ENCODE results near the gene ATRX. TPM values are rescaled to one million over a fixed set of nuclear protein-coding genes. Genes with fewer than 3 reads are reported as not detected.

Gene ATRX
- total and polyA plus RNA-seq, 2 experiments from 2014 or later, result 41.4 to 72.1 TPM

DNA sequence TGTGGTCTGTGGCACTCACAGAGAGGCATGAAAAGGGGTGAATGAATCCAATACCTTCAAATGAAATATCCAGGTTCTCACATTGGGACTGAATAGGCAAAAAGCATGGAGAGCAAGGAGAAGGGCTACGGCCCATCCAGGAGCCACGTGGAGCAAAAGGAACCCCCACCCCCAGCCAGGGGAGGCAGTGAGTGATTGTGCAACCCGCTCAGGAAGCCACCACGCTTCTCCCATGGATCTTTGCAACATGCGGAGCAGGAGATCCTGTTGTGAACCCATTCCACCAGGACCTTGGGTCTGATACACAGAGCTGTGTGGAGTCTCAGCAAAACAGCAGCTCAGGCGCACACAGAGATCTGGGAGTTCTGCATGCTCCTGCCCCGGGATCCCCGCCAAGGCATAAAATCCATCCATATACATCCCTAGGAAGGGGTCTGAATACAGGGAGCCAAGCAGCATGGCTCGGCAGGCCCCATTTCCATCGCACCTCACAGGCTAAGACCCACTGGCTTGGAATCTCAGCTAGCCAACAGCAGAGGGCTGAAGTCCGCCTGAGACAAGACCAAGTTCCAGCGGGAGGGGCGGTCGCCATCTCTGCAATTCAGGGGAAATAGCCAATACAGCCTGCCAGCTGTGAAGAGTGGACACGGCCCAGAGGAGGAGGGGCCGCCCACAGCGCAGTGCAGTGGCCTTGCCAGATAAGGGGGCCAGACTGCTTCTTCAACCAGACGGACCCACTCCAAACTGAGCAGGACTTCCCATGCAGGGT, 258.6 kb downstream of the ATRX start:
- no peak overlapping the region for H3K4me2 ChIP-seq
- H2AFZ ChIP-seq, result no peak overlapping the region
- 85% methylated on average over 18 of the region's 18 CpGs for WGBS (ENCODE audit: low lambda C conversion rate, missing lambda C conversion rate)
- no peaks in the 10 kb centered on the region for H3K27me3 ChIP-seq
- H3K9me2 ChIP-seq (replicated peaks; ENCODE audit: insufficient read depth), result no peaks in the 10 kb centered on the region
- no peaks in the 10 kb centered on the region for H3K9me3 ChIP-seq (ENCODE audit: low read depth)
- no peak overlapping the region for H3K27ac ChIP-seq
- H3K36me3 ChIP-seq (replicated peaks; ENCODE audit: insufficient read depth, low read depth), result no peaks in the 10 kb centered on the region
- H3K4me3 ChIP-seq, result no peak overlapping the region
- no peaks in the 10 kb centered on the region for H4K20me1 ChIP-seq (ENCODE audit: insufficient read depth, poor library complexity, severe bottlenecking)
- DNase-seq (ENCODE audit: low spot score), result no peak
- H3K4me1 ChIP-seq (ENCODE audit: insufficient read depth), result no peaks in the 10 kb centered on the region
- no peaks in the 10 kb centered on the region for H3K79me2 ChIP-seq
- TF ChIP-seq, protein P1, sequence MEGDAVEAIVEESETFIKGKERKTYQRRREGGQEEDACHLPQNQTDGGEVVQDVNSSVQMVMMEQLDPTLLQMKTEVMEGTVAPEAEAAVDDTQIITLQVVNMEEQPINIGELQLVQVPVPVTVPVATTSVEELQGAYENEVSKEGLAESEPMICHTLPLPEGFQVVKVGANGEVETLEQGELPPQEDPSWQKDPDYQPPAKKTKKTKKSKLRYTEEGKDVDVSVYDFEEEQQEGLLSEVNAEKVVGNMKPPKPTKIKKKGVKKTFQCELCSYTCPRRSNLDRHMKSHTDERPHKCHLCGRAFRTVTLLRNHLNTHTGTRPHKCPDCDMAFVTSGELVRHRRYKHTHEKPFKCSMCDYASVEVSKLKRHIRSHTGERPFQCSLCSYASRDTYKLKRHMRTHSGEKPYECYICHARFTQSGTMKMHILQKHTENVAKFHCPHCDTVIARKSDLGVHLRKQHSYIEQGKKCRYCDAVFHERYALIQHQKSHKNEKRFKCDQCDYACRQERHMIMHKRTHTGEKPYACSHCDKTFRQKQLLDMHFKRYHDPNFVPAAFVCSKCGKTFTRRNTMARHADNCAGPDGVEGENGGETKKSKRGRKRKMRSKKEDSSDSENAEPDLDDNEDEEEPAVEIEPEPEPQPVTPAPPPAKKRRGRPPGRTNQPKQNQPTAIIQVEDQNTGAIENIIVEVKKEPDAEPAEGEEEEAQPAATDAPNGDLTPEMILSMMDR (IDR thresholded peaks at IDR 0.05; ENCODE audit: poor library complexity), result no peak
- TF ChIP-seq EZH2phosphoT487 (IDR thresholded peaks at IDR 0.05; ENCODE audit: low read depth, severe bottlenecking, unreplicated experiment) (no peak), EZH2 (IDR thresholded peaks at IDR 0.05; ENCODE audit: borderline replicate concordance) (no peak)

DNA sequence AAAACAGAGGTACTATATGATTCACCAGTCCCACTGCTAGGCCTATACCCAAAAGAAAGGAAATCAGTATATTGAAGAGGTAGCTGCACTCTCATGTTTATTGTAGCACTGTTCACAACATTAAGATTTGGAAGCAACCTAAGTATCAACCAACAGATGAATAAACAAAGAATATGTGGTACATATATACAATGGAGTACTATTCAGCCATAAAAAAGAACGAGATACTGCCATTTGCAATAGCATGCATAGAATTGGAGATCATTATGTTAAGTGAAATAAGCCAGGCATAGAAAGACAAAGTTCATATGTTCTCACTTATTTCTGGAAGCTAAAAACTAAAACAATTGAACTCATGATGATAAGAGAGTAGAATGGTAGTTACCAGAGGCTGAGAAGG, 266.3 kb downstream of the ATRX start:
- no peak overlapping the region for H3K4me3 ChIP-seq
- DNase-seq (ENCODE audit: low spot score), result no peak
- H3K4me2 ChIP-seq, result no peak overlapping the region
- H3K9me2 ChIP-seq (replicated peaks; ENCODE audit: insufficient read depth), result no peaks in the 10 kb centered on the region
- H3K27ac ChIP-seq, result no peak overlapping the region
- no peaks in the 10 kb centered on the region for H3K36me3 ChIP-seq (replicated peaks; ENCODE audit: insufficient read depth, low read depth)
- no peaks in the 10 kb centered on the region for H3K79me2 ChIP-seq
- no peaks in the 10 kb centered on the region for H4K20me1 ChIP-seq (ENCODE audit: insufficient read depth, poor library complexity, severe bottlenecking)
- H2AFZ ChIP-seq, result no peak overlapping the region
- no peaks in the 10 kb centered on the region for H3K9me3 ChIP-seq (ENCODE audit: low read depth)
- 52% methylated on average over 1 of the region's 1 CpG for WGBS (ENCODE audit: low lambda C conversion rate, missing lambda C conversion rate)
- no peaks in the 10 kb centered on the region for H3K27me3 ChIP-seq
- no peaks in the 10 kb centered on the region for H3K4me1 ChIP-seq (ENCODE audit: insufficient read depth)
- TF ChIP-seq EZH2 (IDR thresholded peaks at IDR 0.05; ENCODE audit: borderline replicate concordance) (no peak), EZH2phosphoT487 (IDR thresholded peaks at IDR 0.05; ENCODE audit: low read depth, severe bottlenecking, unreplicated experiment) (no peak)
- TF ChIP-seq, protein P1 (IDR thresholded peaks at IDR 0.05; ENCODE audit: poor library complexity), result no peak

DNA sequence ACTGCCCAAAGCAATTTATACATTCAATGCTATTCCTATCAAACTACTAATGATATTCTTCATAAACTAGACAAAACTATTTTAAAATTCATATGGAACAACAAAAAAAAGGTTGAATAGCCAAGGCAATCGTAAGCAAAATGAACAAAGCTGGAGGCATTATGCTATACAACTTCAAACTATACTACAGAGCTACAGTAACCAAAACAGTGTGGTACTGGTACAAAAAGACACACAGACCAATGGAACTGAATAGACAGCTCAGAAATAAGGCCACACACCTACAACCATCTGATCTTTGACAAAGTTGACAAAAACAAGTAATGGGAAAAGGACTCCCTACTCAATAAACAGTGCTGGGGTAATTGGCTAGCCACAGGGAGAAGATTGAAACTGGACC, 271.8 kb downstream of the ATRX start:
- Histone ChIP-seq H3K4me3 (no peak overlapping the region), H3K36me3 (replicated peaks; ENCODE audit: insufficient read depth, low read depth) (no peaks in the 10 kb centered on the region), H4K20me1 (ENCODE audit: insufficient read depth, poor library complexity, severe bottlenecking) (no peaks in the 10 kb centered on the region), H3K9me3 (ENCODE audit: low read depth) (no peaks in the 10 kb centered on the region), H3K4me2 (no peak overlapping the region), H3K27ac (no peak overlapping the region), H3K9me2 (replicated peaks; ENCODE audit: insufficient read depth) (no peaks in the 10 kb centered on the region), H3K4me1 (ENCODE audit: insufficient read depth) (no peaks in the 10 kb centered on the region), H3K27me3 (no peaks in the 10 kb centered on the region), H2AFZ (no peak overlapping the region), H3K79me2 (no peaks in the 10 kb centered on the region)
- WGBS (ENCODE audit: low lambda C conversion rate, missing lambda C conversion rate), result 84% methylated on average over 1 of the region's 1 CpG
- DNase-seq (ENCODE audit: low spot score), result no peak
- no peak for TF ChIP-seq EZH2phosphoT487 (IDR thresholded peaks at IDR 0.05; ENCODE audit: low read depth, severe bottlenecking, unreplicated experiment)
- TF ChIP-seq, protein P1 (IDR thresholded peaks at IDR 0.05; ENCODE audit: poor library complexity), result no peak

All from hepatocyte (in vitro differentiated cells).